Ovary (tissue), 9 donors: ENCODE data around the gene WDR4. TPM values are rescaled to one million over a fixed set of nuclear protein-coding genes. Genes with fewer than 3 reads are reported as not detected.
"Not testable (repeated sequence)": the region's sequence is repeated elsewhere in the genome, so short reads cannot be mapped to it uniquely, and the experiment has no call there.

Experiments
- DNase-seq, 5 donors: peaks; one replicate each; pipeline ENCODE4 v3.0.0-alpha.2; 2019 to 2020
- H3K27ac ChIP-seq, 2 donors: fragments of 200-600 bp; one replicate each; pipeline versions ENCODE4 v1.5.1 to v1.8.0; 2019 to 2022
- H3K27me3 ChIP-seq: fragments of 200-600 bp; one replicate; pipeline ENCODE4 v1.8.0; 2022
- H3K36me3 ChIP-seq: fragments of 200-600 bp; sonication (generic); one replicate; pipeline ENCODE4 v1.5.1; 2019
- H3K4me1 ChIP-seq: one replicate; pipeline ENCODE4 v1.8.1; 2013; ENCODE audit warnings: mild to moderate bottlenecking, moderate library complexity; ENCODE audit not compliant: insufficient read depth
- H3K4me3 ChIP-seq: fragments of 200-600 bp; sonication (generic); one replicate; pipeline ENCODE4 v1.5.1; 2017
- H3K9me3 ChIP-seq, 2 donors: fragments of 200-600 bp in 1 of 2; sonication (generic) in 1 of 2; one replicate each; pipeline versions ENCODE4 v1.5.1 to v1.8.1; 2013 to 2019; ENCODE audit warnings: mild to moderate bottlenecking in 1 of 2, moderate library complexity in 1 of 2
- EP300 ChIP-seq: sonication (generic); formaldehyde crosslinking; IDR thresholded peaks from one replicate; pipeline ENCODE4 v1.6.1; 2017; ENCODE audit warnings: antibody characterized with exemption
- POLR2A ChIP-seq: fragments of 450-650 bp; IDR thresholded peaks from one replicate; pipeline ENCODE4 v1.6.1; 2017; ENCODE audit warnings: antibody characterized with exemption, mild to moderate bottlenecking, moderate library complexity
- WGBS, 3 donors: extraction: QIAGEN DNeasy Blood & Tissue Kit in 1 of 3; methylation state at CpG; one replicate each; pipeline versions ENCODE4 v1.1.5 to v1.1.7; 2013 to 2017; 5-methylcytosine and 5-hydroxymethylcytosine counted together
- intact Hi-C, 4 donors: fragments of 100-400 bp; cut with DNase I; formaldehyde crosslinking; loops; one replicate each; pipeline versions ENCODE4 v1.11.0 to v1.15.1; 2022 to 2023
- polyA plus RNA-seq, 2 donors: library from polyadenylated mRNA; stranded (reverse); fragments of 200-250 nt in 1 of 2; fragments of 350-450 nt in 1 of 2; fragmentation: Illumina TruSeq in 1 of 2; extraction: RNeasy Lipid Tissue Mini Kit (QIAGEN cat#74804) in 1 of 2; gene quantifications; one replicate each; pipeline ENCODE4 v1.2.3, GENCODE V29; 2013 to 2014
- total RNA-seq, 7 donors: library from RNA; depleted of rRNA in 2 of 7; stranded (reverse); fragments of >200 nt in 2 of 7; fragmentation: NEBNext Ultra II Directional in 3 of 7; extraction: Animal tissue kit (Norgen Biotek cat#: 25700) in 3 of 7; gene quantifications; one replicate each; pipeline versions ENCODE4 v1.1.0 to v1.2.4, GENCODE V29; 2016 to 2023
- TF ChIP-seq, protein P1 (sequence below), 3 donors: fragments of 450-650 bp in 2 of 3; fragments of 200-600 bp in 1 of 3; IDR thresholded peaks; one replicate each; pipeline versions ENCODE4 v1.5.1 to v1.8.0; 2016 to 2022; ENCODE audit warnings: antibody characterized with exemption in 3 of 3, mild to moderate bottlenecking in 1 of 3
- donor health status: DM: no; HTN: no; CAD: no; lungs with moderate emphysema.
- donor health status: DM: no; HTN: no; CAD: no.
- donor health status: Bipolar disorder and iron deficiency.
- donor health status: DM: yes; HTN: yes; CAD: no.
- donor health status: DM: no; HTN: no; CAD: no.
- donor health status: DM: yes; HTN: yes; CAD: no.

The WDR4 gene
- total and polyA plus RNA-seq, 9 donors, result 3.2 to 33.1 (median 15.7) TPM

DNA sequence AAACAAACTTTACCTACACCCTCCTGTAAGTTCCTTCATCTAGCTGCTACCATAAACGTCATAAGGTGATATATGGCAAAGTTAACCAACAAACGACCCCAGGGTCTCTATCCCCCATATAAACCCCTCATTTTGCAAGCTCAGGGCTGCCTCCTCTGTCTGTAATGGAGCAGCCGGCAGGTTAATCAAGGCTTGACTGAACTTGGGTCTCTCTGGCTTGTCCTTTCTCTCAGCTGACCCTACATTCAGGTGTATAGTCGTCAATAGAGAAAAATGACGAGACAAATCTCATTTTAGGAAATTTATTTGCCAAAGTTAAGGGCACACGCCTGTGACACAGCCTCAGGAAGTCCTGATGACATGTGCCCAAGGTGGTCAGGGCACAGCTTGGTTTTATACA, 67.4 kb downstream of the WDR4 start:
- 48 to 59% (median 53%) methylated on average over 6 of the region's 6 CpGs for WGBS, 3 donors
- Histone ChIP-seq H3K27ac (no peak overlapping the region), H3K27me3 (no peaks in the 10 kb centered on the region), H3K4me1 (no peaks in the 10 kb centered on the region), H3K4me3 (no peak overlapping the region), H3K9me3 (no peaks in the 10 kb centered on the region), H3K36me3 (no peaks in the 10 kb centered on the region)
- DNase-seq, result no peak
- intact Hi-C loops, result loop anchor here in 3 of 4 donors (5.0 to 10.0 kb wide), 3 partner anchors 157 to 1980 kb away; partner anchors contain the start of gene PDE9A (in 1 of the 3)
- TF ChIP-seq EP300, result no peak
- TF ChIP-seq, protein P1, sequence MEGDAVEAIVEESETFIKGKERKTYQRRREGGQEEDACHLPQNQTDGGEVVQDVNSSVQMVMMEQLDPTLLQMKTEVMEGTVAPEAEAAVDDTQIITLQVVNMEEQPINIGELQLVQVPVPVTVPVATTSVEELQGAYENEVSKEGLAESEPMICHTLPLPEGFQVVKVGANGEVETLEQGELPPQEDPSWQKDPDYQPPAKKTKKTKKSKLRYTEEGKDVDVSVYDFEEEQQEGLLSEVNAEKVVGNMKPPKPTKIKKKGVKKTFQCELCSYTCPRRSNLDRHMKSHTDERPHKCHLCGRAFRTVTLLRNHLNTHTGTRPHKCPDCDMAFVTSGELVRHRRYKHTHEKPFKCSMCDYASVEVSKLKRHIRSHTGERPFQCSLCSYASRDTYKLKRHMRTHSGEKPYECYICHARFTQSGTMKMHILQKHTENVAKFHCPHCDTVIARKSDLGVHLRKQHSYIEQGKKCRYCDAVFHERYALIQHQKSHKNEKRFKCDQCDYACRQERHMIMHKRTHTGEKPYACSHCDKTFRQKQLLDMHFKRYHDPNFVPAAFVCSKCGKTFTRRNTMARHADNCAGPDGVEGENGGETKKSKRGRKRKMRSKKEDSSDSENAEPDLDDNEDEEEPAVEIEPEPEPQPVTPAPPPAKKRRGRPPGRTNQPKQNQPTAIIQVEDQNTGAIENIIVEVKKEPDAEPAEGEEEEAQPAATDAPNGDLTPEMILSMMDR (IDR thresholded peaks at IDR 0.05), result no peak
- no peak for TF ChIP-seq POLR2A

DNA sequence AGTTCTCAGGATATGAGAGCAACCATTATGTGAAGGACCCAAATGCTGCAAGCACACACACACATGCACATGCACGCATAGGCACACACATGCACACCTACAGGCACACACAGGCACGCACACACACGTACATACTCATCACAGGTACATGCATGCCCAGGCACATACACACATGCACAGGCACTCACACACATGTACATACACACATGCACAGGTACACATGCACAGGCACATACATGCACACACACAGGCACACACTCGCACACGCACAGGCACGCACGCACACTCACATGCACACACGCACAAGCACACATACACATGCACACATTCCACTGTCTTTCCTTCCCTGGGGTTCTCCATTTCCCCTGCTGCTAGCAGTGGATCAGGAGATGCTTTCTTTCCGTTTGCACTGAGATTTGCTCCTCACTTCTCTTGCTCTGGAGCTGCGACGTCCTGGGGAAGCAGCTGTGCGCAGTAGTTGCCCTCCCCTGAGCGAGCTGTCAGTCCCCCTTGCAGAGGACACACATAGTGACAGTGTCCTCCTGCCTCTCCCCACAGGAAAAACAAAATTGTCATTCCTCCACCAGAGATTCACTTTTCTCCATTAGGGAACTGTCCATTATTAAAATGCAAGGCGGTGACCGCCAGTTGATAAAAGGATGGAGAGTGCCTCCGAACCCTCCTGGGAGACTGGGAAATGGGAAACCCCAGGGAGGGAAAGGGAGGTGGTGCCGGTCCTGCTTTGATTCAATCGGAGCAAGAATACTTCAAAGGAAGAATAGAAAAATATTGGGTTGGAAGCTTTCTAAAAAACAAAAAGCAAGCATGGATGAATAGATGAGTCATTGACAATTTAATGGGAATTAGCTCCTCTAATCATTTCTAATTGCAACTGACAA, 69.5 kb downstream of the WDR4 start:
- intact Hi-C loops, result loop anchor here in 3 of 4 donors (5.0 to 10.0 kb wide), 3 partner anchors 155 to 1978 kb away; partner anchors contain the start of gene PDE9A (in 1 of the 3)
- H3K27me3 ChIP-seq, result no peaks in the 10 kb centered on the region
- H3K36me3 ChIP-seq, result no peaks in the 10 kb centered on the region
- H3K9me3 ChIP-seq, result no peaks in the 10 kb centered on the region
- H3K4me3 ChIP-seq, result no peak overlapping the region
- H3K4me1 ChIP-seq, result no peaks in the 10 kb centered on the region
- TF ChIP-seq POLR2A (no peak), EP300 (no peak)
- TF ChIP-seq, protein P1 (IDR thresholded peaks at IDR 0.05), result no peak
- WGBS, 3 donors, result 72 to 83% (median 73%) methylated on average over 18 of the region's 18 CpGs
- H3K27ac ChIP-seq, result no peak overlapping the region
- DNase-seq, result no peak

DNA sequence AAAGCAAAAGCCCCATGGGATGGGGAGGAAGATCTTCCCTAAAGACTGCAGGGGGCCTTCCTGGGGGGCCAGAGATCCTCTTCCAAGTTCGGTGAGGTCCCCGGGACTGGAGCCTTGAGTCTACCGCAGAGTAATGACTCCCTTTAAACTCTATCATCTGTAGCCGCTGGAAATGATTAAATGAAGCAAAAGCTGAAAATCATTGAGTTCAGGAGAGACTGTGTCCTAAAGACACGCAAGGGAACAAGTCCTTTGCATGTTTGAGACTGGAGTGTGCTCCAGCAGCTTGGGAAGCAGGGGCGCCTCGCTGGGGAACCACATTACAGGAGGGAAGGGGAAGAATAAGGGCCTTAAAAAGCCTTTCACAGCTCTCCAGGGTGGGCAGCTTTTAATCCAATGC, 70.2 kb downstream of the WDR4 start:
- intact Hi-C loops, result no loop called here
- Histone ChIP-seq H3K4me1 (no peaks in the 10 kb centered on the region), H3K9me3 (no peaks in the 10 kb centered on the region), H3K36me3 (no peaks in the 10 kb centered on the region), H3K4me3 (no peak overlapping the region), H3K27me3 (no peaks in the 10 kb centered on the region), H3K27ac (no peak overlapping the region)
- TF ChIP-seq EP300 (no peak), POLR2A (no peak)
- TF ChIP-seq, protein P1 (IDR thresholded peaks at IDR 0.05), result no peak
- 74 to 80% (median 75%) methylated on average over 7 of the region's 7 CpGs for WGBS, 3 donors
- DNase-seq, result no peak

DNA sequence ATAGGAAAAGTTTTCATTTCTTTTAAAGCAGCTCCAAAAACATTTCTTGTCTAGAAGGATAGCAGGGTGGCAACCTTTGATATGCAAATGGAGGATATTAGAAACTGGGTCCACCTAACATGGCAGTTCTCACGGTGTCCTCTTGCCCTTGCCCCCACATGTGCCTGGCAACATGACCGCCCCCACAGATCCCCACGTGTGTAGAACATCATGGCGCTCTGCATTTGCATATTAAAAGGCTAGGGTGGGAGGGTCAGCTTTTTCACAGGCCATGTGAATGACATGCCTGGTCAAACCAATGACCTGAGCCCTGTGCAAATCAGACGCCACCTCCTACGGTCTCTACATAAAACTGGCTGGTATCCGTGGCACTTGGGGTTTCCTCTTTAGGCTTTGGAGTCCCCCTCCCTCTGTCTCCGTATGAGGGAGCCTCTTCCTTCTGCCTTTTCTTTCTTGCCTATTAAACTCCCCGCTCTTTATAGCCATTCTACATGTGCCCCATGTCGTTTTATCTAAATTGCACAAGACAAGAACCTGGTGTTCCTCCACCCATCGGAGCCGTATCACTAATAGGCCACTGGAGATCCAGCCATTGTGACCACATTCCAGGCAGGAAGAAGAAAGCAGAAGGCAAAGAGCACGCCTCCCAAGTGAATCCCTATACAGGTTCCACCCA, 71.3 kb downstream of the WDR4 start:
- no peaks in the 10 kb centered on the region for H3K9me3 ChIP-seq
- intact Hi-C loops, result no loop called here
- no peak overlapping the region for H3K27ac ChIP-seq
- no peaks in the 10 kb centered on the region for H3K27me3 ChIP-seq
- H3K36me3 ChIP-seq, result no peaks in the 10 kb centered on the region
- H3K4me3 ChIP-seq, result no peak overlapping the region
- 79 to 87% (median 84%) methylated on average over 13 of the region's 13 CpGs for WGBS, 3 donors
- TF ChIP-seq EP300, result no peak
- TF ChIP-seq POLR2A, result no peak
- TF ChIP-seq, protein P1 (IDR thresholded peaks at IDR 0.05), result no peak
- no peak for DNase-seq
- no peaks in the 10 kb centered on the region for H3K4me1 ChIP-seq

DNA sequence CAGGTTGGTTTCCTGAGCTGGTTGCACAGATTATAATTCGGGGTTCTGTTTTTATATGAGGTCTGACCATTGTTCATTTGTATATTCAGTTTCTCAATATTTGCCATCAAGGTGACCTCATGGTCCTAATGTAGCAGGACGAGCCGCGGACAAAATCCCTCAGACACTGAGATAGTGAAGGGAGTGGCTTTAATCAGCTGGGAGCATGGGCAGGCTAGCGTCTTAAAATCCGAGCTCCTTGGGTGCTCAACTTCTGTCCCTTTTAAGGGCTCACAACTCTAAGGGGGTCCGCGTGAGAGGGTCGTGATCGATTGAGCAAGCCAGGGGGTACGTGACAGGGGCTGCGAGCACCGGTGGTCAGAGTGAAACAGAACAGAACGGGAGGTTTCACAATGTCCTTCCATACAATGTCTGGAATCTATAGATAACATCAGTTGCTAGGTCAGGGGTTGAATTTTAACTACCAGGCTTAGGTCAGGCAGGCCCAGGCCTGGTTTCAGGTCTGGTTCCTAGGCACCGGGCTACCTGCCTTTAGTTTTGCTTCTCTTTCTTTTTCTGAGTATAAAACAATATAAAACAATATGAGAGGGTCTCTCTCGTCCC, 71.9 kb downstream of the WDR4 start:
- DNase-seq, H3K9me3 ChIP-seq, H3K27me3 ChIP-seq, H3K4me3 ChIP-seq, intact Hi-C loops, H3K4me1 ChIP-seq, H3K36me3 ChIP-seq, H3K27ac ChIP-seq: not testable (repeated sequence)
- 72 to 76% (median 74%) methylated on average over 16 of the region's 16 CpGs for WGBS, 3 donors
